GM19023 (cell line): ENCODE measurements around the gene NUDT6.
"Not testable (repeated sequence)": the region's sequence is repeated elsewhere in the genome, so short reads cannot be mapped to it uniquely, and the experiment has no call there.

Source experiments
- ATAC-seq: cut with Tn5 transposase; IDR thresholded peaks from one replicate; pipeline ENCODE4 v1.9.1; 2021; ENCODE audit warnings: mild to moderate bottlenecking, moderate library complexity; ENCODE audit not compliant: unreplicated experiment

NUDT6 gene

GRCh38 chr4:122879001-122879400, 43.4 kb downstream of the NUDT6 start:
- no peak for ATAC-seq

- ATAC-seq = no peak
Measured at GRCh38 chr4:122876456-122876855, 45.9 kb downstream of the NUDT6 start.

DNA sequence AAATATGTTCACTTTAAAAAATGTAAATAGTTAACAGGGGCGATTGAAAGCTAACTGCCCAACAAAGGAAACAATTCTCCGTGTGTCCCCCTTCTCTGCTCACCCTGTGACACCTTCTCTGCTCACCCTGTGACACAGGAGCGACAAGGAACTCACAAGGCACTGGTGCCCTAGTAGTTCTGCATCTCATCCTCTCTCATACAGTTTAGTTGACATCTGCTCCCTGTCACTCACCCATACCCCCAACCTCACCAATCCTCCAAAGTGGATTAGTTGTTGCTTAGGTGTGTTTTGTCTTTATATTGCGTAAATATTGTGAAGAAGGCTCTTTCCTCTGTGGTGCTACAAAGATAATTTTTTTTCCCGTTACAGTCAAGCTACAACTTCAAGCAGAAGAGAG, 46.4 kb downstream of the NUDT6 start:
- no peak for ATAC-seq

DNA sequence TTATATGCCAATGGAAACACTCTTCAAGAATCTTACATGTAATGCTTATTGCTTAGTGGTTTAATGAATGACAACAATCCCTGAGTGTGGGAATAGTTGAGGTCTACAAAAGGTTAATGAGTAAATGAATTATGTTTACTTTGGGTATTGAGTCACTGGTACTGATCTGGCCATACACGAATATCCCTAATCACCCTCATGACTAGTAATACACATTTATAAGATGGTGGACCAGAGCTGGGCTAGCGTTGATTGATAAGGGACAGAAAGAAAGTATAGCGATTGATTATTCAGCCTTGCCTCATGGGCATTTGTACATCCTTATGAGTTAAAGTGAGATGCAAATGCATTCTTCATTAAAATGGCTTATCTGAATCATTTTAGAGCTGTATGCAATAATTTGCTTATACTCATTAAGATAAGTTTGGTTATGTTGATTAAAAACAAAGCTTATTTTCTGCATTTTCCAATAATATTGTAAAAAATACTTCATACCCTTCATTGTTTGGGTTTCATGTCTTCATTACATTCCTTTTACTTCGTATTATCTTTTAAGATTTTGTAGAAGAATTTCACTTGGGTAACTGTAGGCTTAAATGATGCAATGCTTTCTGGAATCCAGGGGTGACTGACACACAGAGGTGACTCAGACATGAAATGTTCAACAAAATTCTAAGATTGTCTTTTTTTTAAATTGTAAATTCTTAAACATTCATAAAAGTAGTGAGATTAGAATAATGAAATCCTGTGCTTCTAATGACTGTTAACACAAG, 48.4 kb downstream of the NUDT6 start:
- ATAC-seq = no peak

GRCh38 chr4:122873146-122873545, 49.3 kb downstream of the NUDT6 start:
- ATAC-seq = no peak

- not testable (repeated sequence) for ATAC-seq
Measured at GRCh38 chr4:122868235-122868634, 54.2 kb downstream of the NUDT6 start.

- ATAC-seq = no peak
Measured at GRCh38 chr4:122865425-122865824, 57.0 kb downstream of the NUDT6 start.

GRCh38 chr4:122863639-122864038, 58.8 kb downstream of the NUDT6 start:
- ATAC-seq = no peak

DNA sequence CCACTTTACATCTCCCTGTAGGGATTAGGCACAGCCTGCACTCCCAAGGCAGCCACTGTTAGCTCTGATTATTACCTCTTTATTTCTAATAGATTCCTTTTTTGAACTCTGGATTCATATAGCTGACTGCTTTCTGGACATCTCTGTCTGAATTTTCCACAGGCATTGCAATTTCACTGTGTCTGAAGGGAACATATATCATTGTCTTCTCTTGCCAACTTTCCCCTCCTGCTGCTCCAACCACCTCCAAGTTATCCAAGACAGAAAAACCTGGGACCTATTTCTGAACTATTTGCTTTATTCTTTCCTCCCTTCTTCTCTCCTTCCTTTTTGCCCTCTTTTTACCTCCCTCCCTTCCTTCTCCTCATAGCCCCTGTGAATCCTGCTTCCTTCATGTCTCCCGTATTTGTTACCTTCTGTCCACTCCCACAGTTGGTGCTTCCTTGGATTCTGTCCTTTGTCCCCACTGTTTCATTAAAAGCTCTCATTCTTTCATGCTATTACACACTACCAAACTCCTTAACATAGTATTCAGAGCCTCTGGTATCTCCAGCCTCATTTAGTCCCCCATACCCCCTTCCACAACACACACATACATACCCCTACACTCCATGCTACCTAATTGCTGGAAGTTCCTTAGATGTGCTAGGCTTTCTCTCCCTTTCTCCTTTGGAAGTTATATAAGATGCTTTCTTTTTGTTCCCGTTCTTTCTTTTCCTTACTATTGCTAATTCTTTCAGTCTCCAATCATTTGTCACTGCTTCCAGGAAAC, 61.0 kb downstream of the NUDT6 start:
- no peak for ATAC-seq

DNA sequence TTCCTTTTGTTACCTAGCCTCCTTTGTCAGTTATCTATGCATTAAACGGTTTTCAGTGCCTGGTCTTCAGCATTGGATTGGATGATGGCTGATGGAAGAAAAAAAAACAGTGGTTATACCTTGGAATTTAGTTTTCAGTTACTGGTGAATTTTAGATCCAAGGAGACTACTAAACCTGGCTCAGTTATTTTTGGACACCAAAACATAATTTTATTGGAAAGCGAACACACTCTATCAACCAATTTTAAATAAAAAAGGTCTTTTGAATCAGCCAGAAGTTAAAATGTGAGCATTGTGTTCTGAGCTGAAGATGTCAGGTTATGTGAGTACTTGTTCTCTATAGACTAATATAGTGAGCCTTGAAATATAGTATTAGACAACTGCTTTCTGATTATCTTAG, 63.7 kb downstream of the NUDT6 start:
- no peak for ATAC-seq

DNA sequence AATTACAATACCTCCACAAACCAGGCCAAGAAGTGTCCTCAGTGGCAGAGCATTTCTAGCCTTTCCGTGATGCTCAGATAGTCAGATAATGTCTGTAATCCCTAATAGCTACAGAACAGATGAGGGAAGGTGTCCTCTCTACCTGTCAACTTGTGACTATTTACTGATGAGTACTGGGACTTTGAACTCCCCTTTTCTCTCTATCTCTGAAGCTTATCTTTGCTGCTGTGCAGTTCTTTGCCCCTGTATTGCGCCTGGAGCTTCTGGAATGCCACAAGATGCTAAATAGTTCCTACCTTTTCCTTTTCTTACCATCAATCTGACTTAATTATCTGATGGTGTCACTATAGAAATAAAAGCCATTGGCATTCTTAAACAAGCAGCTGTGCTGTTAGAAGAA, 65.2 kb downstream of the NUDT6 start:
- ATAC-seq = no peak

GRCh38 chr4:122855353-122855890, 67.0 kb downstream of the NUDT6 start:
- no peak for ATAC-seq

DNA sequence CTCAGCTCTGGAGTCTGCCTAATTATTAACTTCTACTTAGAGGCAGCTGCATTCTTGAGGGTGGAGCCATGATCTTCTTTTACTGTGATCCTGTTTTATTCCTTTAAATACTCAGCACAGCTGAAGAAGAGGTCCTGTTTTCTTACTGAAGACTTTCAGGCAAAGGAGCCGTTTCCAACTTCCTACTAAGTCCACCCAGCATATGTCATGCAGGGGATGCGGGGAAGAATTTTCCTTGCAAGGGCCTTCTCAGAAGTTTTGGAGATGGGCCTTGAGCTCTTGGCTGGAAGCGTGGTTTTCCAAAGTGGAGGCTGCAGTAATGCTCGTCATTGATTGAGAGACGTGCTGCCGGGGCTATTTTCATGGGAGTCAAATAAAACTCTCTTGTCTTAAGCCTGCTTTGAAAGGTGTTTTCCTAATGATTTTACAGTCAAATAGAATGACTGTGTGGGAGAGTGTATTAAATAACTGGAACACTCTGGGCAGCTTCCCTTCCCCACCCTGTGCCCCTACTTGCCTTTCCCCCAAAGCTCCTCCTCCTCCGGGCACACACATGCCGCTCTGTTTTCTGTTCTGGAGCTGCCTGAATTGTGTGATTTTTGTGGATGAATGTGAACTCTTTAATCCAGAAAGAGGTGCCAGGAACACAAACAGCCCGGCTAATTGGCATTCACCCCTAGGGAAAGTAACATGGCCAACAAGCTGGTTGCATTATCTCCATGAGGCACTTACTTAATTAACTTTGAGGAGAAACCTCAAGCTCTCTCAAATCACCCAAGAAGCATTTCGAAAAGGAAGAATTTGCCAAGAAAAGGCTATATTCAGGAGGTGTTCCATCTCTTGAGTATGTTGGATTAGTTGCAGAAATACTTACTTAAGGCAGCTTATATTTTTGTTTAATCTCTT, 67.7 kb downstream of the NUDT6 start:
- ATAC-seq = no peak

- no peak for ATAC-seq
Measured at GRCh38 chr4:122851568-122851967, 70.8 kb downstream of the NUDT6 start.

GRCh38 chr4:122849789-122850188, 72.6 kb downstream of the NUDT6 start:
- not testable (repeated sequence) for ATAC-seq

GRCh38 chr4:122847931-122848330, 74.5 kb downstream of the NUDT6 start:
- ATAC-seq = no peak

DNA sequence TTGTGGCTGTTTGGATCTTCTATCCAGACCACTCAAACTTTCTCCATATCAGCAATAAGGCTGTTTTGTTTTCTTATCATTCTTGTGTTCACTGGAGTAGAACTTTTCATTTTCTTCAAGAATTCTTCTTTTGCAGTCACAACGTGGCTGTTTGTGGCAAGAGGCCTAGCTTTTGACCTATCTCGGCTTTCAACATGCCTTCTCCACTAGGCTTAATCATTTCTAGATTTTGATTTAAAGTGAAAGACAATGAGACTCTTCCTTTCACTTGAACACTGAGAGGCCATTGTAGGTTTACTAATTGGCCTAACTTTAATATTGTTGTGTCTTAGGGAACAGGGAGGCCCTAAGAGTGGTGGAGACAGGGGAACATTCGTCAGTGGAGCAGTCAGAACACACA, 76.6 kb downstream of the NUDT6 start:
- no peak for ATAC-seq

DNA sequence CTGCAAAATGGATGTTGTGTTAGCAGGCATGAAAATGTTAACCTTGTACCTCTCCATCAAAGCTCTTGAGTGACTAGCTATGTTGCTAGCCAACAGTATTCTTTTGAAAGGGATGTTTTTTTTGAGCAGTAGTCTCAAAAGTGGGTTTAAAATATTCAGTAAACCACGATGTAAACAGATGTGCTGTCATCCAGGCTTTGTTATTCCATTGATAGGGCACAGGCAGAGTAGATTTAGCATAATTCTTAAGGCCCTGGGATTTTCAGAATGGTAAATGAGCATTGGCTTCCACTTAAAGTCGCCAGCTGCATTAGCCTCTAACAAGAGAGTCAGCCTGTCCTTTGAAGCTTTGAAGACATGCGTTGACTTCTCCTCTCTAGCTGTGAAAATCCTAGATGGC, 77.3 kb downstream of the NUDT6 start:
- ATAC-seq = no peak

GRCh38 chr4:122844391-122844790, 78.0 kb downstream of the NUDT6 start:
- ATAC-seq = not testable (repeated sequence)

- no peak for ATAC-seq
Measured at GRCh38 chr4:122842984-122843531, 79.3 kb downstream of the NUDT6 start.
